GM18505 (cell line): ENCODE data around the gene HACD4.

Experiments used
- ATAC-seq: cut with Tn5 transposase; IDR thresholded peaks from one replicate; pipeline ENCODE4 v1.9.1; 2021; ENCODE audit not compliant: unreplicated experiment
- POLR2A ChIP-seq: IDR thresholded peaks from 4 replicates; pipeline ENCODE4 v1.6.1; 2011; ENCODE audit warnings: borderline replicate concordance; ENCODE audit not compliant: insufficient read depth, insufficient read length; ENCODE audit errors: extremely low read depth

Gene HACD4

DNA sequence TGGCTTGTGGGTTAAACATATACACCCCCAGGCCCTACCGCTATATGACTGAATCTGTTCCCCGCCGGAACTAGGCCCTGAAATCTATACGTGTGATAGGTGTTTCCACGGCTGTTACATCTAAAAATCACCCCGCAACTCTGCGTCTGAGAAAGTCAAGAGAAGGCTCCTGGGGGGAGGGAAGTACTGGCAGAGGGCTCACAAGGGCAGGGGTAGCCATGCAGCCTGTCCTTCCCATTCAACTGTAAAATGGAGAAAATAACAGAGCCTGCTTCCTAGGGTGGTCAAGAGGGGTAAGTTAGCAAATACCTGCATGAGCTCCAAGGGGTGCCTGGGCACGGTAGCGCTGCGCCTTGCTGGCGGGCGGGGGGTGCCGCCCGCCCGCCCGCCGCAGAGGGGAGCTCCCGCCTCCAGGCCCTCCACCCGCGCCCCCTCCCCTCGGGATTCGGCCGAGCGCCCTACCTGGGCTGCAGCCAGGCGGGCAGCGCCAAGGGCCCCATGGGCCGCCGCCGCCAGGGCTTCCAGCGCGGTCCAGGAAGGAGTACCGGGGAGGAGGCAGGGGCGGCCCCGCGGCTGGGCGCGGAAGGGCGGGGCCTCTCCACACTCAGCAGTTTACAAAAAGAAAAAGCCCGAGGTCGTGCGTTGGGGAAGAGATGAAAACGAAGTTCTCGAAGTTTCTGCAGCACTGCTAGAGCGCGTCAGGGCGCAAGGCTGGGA, at the start of gene HACD4:
Gene HACD4, minus strand, starts transcription at position 550 of the 717 bp plus-strand sequence. Its CDS starts 50 bp downstream, at position 500.
- peak; percentile 57 for TF ChIP-seq POLR2A

GRCh38 chr9:21080793-21081192, 49.4 kb upstream of the HACD4 start:
- ATAC-seq, result no peak
- TF ChIP-seq POLR2A, result no peak

More for the DNA sequence above, at the start of gene HACD4:
- peak; percentile 76 for ATAC-seq

DNA sequence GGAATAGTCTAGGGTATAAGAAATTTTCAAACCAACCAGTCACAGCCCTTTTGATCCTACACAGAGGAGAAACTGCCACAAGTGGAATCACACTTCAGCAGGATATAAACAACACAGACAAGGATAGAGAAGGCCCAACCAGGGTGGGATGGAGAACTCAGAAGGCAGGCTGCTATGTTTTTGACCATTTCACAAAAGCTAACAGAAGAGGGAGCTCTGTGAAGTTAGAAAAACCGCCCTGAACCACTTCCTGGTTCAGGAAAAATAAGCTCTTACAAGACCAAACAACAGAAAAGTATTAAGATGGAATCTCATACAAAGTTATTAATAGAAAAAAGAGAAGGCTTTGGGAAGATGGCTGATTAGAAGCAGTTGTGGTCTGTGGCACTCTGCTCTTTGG, 47.3 kb upstream of the HACD4 start:
- ATAC-seq, result no peak

GRCh38 chr9:21077781-21078180, 46.3 kb upstream of the HACD4 start, which contains the start of gene IFNB1:
IFNB1 (minus strand) TSS chr9:21077942; CDS start chr9:21077869, 73 bp downstream.
- ATAC-seq, result no peak
- no peak for TF ChIP-seq POLR2A

More for the DNA sequence above, 47.3 kb upstream of the HACD4 start:
- no peak for TF ChIP-seq POLR2A

GRCh38 chr9:21075484-21075883, 44.0 kb upstream of the HACD4 start:
- TF ChIP-seq POLR2A, result no peak
- no peak for ATAC-seq

DNA sequence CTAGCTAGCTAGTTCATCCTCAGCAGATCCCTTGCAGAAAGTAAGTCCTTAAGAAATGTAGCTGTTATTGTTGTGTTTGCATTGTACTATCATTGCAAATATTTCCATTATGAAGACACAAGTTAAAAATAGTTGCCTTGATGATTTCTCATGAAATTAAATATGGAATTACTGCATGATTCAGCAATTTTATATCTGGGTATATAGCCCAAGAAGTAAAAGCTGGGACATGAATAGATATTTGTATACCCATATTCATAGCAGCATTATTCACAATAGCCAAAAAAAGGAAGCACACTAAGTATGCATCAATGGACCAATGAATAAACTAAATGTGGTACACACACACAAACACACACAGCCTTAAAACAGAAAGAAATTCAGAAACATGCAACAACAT, 39.5 kb upstream of the HACD4 start:
- ATAC-seq, result no peak
- no peak for TF ChIP-seq POLR2A

DNA sequence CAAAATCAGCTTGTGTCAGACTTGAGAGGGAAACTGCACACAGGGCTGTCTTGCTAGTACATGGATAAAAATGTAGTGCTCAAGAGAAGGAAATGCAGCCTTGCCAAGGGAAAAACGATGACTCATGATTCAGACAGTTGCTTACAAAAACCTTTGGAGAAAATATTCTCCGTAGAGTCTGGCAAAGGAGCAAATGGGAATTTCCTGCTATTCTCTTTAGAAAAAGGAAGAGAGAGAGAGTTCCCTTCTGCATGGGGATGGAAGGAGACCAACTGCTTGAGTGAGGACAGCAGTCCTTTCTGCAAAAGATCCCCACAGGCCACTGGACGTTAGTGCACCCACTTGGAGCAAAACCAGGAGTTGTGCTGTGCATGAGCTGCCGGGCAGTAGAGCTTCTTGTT, 38.7 kb upstream of the HACD4 start:
- no peak for ATAC-seq
- TF ChIP-seq POLR2A, result no peak

DNA sequence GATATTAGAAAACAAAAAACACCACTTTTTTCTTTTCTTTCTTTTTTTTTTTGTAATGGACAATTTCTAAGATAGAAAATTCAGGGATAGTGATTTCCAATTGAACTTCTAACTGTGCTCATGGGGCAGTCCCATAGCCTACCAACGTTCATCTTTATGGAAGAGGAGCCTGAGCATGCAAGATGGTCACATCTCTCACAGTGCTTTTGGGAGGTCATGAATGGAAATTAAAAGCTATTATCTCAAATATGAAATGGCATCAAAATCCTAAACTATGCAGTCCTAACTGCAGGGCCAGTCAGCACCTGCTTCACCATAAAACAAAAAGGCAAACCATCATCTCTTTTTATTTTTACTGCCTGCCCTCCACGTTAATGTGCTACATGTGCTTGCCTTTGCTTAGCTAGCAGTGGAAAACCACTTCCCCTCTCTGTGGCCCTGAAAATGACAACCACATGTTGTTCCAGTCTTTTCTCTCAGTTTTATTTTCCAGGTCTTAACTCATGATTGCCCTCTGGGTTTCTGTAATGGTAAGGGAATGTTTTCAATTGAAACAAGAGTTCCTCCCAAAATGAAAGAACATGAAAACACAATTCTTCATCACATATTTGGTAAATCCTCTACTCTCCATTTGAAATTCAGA, 29.6 kb upstream of the HACD4 start:
- no peak for ATAC-seq
- no peak for TF ChIP-seq POLR2A

GRCh38 chr9:21056931-21057330, 25.5 kb upstream of the HACD4 start:
- no peak for TF ChIP-seq POLR2A
- no peak for ATAC-seq

GRCh38 chr9:21053851-21054250, 22.4 kb upstream of the HACD4 start:
- ATAC-seq, result no peak
- no peak for TF ChIP-seq POLR2A

DNA sequence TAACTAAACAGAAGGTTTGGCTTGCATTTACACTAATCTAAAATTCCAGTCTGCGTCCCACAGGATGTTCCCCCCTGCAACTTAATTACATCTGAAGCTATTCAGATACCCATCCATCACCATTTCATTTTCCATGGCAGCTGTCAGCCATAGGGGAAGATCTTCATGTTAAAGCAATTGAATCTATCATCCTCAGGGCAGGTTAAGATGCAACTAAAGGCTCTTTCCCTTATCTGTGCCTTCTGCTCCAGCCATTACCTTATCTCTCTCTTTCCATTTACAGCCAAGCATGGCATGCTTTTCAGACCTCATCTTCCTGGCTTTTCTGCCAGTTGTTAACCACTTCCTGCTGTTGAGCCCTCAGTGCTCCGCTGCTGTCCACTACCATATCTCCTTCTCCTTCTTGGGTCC, 15.8 kb upstream of the HACD4 start:
- ATAC-seq, result no peak
- TF ChIP-seq POLR2A, result no peak

- no peak for ATAC-seq
- TF ChIP-seq POLR2A, result no peak
Measured at GRCh38 chr9:21043841-21044240, 12.4 kb upstream of the HACD4 start.

GRCh38 chr9:21042466-21042865, 11.0 kb upstream of the HACD4 start:
- no peak for TF ChIP-seq POLR2A
- ATAC-seq, result no peak

- no peak for TF ChIP-seq POLR2A
- no peak for ATAC-seq
Measured at GRCh38 chr9:21039302-21039701, 7.9 kb upstream of the HACD4 start.
